Brain microvascular endothelial cell (primary cell): ENCODE results near the gene DIPK1C.

Experiments
- DNase-seq: peaks from one replicate; pipeline ENCODE4 v3.0.0-alpha.2; 2020
- H3K27ac ChIP-seq: fragments of 250-450 bp; sonication (Bioruptor Pico); 2 replicates; pipeline ENCODE4 v1.5.1; 2020; ENCODE audit warnings: mild to moderate bottlenecking, moderate library complexity
- H3K27me3 ChIP-seq: fragments of 250-450 bp; sonication (Bioruptor Pico); replicated peaks from 2 replicates; pipeline ENCODE4 v1.5.1; 2020; ENCODE audit warnings: mild to moderate bottlenecking
- H3K36me3 ChIP-seq: fragments of 250-450 bp; sonication (Bioruptor Pico); replicated peaks from 2 replicates; pipeline ENCODE4 v1.5.1; 2020; ENCODE audit warnings: mild to moderate bottlenecking
- H3K4me3 ChIP-seq: 2 replicates; pipeline ENCODE4 v1.5.1; 2011; ENCODE audit warnings: low read depth, mild to moderate bottlenecking, control low read depth, low read length, moderate library complexity
- CTCF ChIP-seq: IDR thresholded peaks from 2 replicates; pipeline ENCODE4 v1.5.1; 2011; ENCODE audit warnings: low read depth, mild to moderate bottlenecking, moderate library complexity, low read length, control low read depth, inconsistent platforms; ENCODE audit errors: missing control alignments
- in situ Hi-C: cut with HindIII; loops from 2 replicates; pipeline ENCODE4 v1.10.0; 2017; ENCODE audit warnings: low sequenced_read_pairs, low pct_ligation_motif_present

DIPK1C gene

DNA sequence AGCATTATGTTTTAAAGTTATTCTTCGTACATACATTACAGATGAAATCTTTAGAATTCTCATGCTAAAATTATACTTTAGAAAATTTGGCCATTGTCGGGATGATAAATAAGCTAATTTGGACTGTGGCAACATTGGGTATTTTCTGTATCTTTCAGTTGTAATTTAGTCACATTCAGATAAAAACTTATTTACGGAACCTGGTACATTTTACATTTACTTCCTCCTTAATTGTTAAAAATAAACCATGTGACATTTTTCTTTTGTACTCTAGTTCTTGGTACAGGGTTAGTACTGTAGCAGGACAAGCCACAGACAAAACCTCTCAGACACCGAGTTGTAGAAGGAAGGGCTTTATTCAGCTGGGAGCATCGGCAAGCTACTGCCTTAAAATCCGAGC lies 43.3 kb upstream of the DIPK1C start:
- no peaks in the 10 kb centered on the region for H3K27me3 ChIP-seq
- TF ChIP-seq CTCF: no peak
- no peak overlapping the region for H3K4me3 ChIP-seq

GRCh38 chr18:74499633-74500032 lies 42.5 kb upstream of the DIPK1C start:
- TF ChIP-seq CTCF: no peak
- DNase-seq: peak; percentile 18
- peaks cover 17% of the 10 kb centered on the region for H3K36me3 ChIP-seq
- peak overlapping the region; percentile 55 for H3K27ac ChIP-seq
- in situ Hi-C loops: no loop called here
- H3K27me3 ChIP-seq: no peaks in the 10 kb centered on the region
- H3K4me3 ChIP-seq: no peak overlapping the region

More for the DNA sequence above, 43.3 kb upstream of the DIPK1C start:
- Histone ChIP-seq H3K27ac (no peak overlapping the region), H3K36me3 (peaks cover 19% of the 10 kb centered on the region)
- DNase-seq: no peak
- in situ Hi-C loops: no loop called here

- Histone ChIP-seq H3K4me3 (no peak overlapping the region), H3K27me3 (no peaks in the 10 kb centered on the region), H3K36me3 (peaks cover 16% of the 10 kb centered on the region), H3K27ac (peak overlapping the region; percentile 55)
- no peak for DNase-seq
- no peak for TF ChIP-seq CTCF
- in situ Hi-C loops: no loop called here
These were observed 41.9 kb upstream of the DIPK1C start for GRCh38 chr18:74498712-74499627.

GRCh38 chr18:74497778-74498177 lies 40.7 kb upstream of the DIPK1C start:
- Histone ChIP-seq H3K27me3 (no peaks in the 10 kb centered on the region), H3K36me3 (peaks cover 12% of the 10 kb centered on the region), H3K27ac (no peak overlapping the region), H3K4me3 (no peak overlapping the region)
- in situ Hi-C loops: no loop called here
- no peak for TF ChIP-seq CTCF
- no peak for DNase-seq

DNA sequence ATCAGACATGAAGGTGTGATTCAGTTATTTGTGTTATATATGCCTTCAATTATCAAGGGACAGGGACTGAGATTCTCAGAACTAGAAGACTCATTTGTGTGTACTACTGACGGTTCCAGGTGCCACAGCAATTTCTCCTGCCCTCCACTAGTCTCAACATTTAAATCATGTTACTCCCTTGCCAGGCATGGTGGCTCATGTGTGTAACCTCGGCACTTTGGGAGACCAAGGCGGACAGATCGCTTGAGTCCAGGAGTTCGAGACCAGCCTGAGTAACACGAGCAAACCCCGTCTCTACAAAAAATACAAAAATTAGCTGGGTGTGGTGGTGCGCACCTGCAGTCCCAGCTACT lies 40.2 kb upstream of the DIPK1C start:
- TF ChIP-seq CTCF: no peak
- H3K27ac ChIP-seq: no peak overlapping the region
- H3K4me3 ChIP-seq: peak overlapping the region; percentile 91
- no peaks in the 10 kb centered on the region for H3K27me3 ChIP-seq
- peaks cover 8% of the 10 kb centered on the region for H3K36me3 ChIP-seq
- in situ Hi-C loops: no loop called here
- DNase-seq: no peak
